Kidney epithelial cell (primary cell): ENCODE results near the gene CCDC61. TPM values are rescaled to one million over a fixed set of nuclear protein-coding genes. Genes with fewer than 3 reads are reported as not detected.

Experiments
- DNase-seq: peaks from one replicate; pipeline ENCODE4 v3.0.0-alpha.2; 2010; ENCODE audit warnings: low read depth
- H3K27me3 ChIP-seq: 2 replicates; pipeline ENCODE4 v1.6.0; 2011; ENCODE audit warnings: low read length; ENCODE audit not compliant: control insufficient read depth, insufficient read depth
- H3K36me3 ChIP-seq: 2 replicates; pipeline ENCODE4 v1.5.1; 2011; ENCODE audit warnings: low read length; ENCODE audit not compliant: control insufficient read depth, insufficient read depth
- H3K4me3 ChIP-seq: 2 replicates; pipeline ENCODE4 v1.5.1; 2011; ENCODE audit warnings: low read depth, mild to moderate bottlenecking, control low read depth, low read length
- total RNA-seq: library from RNA; depleted of rRNA; stranded (reverse); fragments of >200 nt; gene quantifications from 2 replicates; pipeline ENCODE4 v1.2.3, GENCODE V29; 2015
- TF ChIP-seq, protein P1 (sequence below): IDR thresholded peaks from 2 replicates; pipeline ENCODE4 v1.5.1; 2011; ENCODE audit warnings: mild to moderate bottlenecking, moderate library complexity, low read length, control low read depth, inconsistent platforms; ENCODE audit not compliant: insufficient read depth, poor library complexity, severe bottlenecking

The CCDC61 gene
- total RNA-seq, 1 donor from 2014 or later, result 7.1 TPM

DNA sequence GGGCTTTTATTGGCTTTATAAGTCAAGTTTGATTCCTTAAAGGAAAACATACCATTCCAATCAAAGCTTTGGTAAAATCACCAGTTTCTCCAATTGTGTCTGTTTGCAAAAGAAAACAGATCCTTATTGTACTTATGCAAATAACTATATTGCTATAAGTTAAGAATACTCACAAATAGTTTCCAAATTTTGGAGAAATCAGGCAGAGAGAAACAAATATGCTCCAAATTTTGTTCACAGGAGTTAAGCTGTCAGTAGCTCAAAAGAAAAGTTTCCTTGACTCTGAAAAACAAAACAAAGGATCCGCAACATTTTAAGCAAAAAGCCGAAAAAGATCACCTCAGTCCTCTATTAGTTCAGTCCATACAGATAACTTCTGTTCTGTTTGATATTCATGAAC lies 64.7 kb downstream of the CCDC61 start:
- DNase-seq, result no peak
- TF ChIP-seq, protein P1, sequence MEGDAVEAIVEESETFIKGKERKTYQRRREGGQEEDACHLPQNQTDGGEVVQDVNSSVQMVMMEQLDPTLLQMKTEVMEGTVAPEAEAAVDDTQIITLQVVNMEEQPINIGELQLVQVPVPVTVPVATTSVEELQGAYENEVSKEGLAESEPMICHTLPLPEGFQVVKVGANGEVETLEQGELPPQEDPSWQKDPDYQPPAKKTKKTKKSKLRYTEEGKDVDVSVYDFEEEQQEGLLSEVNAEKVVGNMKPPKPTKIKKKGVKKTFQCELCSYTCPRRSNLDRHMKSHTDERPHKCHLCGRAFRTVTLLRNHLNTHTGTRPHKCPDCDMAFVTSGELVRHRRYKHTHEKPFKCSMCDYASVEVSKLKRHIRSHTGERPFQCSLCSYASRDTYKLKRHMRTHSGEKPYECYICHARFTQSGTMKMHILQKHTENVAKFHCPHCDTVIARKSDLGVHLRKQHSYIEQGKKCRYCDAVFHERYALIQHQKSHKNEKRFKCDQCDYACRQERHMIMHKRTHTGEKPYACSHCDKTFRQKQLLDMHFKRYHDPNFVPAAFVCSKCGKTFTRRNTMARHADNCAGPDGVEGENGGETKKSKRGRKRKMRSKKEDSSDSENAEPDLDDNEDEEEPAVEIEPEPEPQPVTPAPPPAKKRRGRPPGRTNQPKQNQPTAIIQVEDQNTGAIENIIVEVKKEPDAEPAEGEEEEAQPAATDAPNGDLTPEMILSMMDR, result no peak
- Histone ChIP-seq H3K4me3 (no peak overlapping the region), H3K27me3 (peaks cover 2% of the 10 kb centered on the region), H3K36me3 (no peaks in the 10 kb centered on the region)

DNA sequence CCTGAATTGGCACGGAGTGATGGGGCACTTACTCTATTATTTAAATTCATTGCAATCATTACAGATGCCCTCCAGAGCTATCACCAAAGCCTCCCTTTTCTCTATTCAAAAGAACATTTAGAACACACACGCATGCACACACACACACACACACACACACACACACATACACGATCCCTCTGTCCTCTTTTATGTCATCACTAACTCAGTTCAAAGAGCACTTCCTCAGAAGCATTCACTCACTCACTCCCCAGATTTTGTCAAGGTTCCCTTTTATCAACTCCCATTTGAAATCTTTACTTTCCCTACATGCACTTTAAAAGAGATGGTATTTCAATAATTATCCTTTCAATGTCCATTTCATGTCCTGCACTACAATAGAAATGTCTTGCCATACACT lies 67.9 kb downstream of the CCDC61 start:
- Histone ChIP-seq H3K36me3 (no peaks in the 10 kb centered on the region), H3K4me3 (no peak overlapping the region), H3K27me3 (peaks cover 6% of the 10 kb centered on the region)
- no peak for DNase-seq
- TF ChIP-seq, protein P1, result no peak

- Histone ChIP-seq H3K36me3 (no peaks in the 10 kb centered on the region), H3K27me3 (peaks cover 6% of the 10 kb centered on the region), H3K4me3 (no peak overlapping the region)
- TF ChIP-seq, protein P1, result no peak
- no peak for DNase-seq
Measured at GRCh38 chr19:46065486-46066071, 70.3 kb downstream of the CCDC61 start.

DNA sequence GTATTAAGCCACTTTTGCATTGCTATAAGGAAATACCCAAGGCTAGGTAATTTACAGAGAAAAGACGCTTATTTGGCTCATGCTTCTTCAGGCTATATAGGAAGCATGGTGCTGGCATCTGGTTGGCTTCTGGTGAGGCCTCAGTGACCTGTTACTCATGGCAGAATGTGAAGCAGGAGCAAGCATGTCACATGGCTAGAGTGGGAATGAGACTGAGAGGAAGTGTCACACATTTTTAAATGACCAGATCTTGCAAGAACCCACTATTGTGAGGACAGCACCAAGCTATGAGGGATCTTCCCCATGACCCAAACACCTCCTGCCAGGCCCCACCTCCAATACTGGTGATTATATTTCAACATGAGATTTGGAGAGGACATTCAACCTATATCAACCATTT lies 71.2 kb downstream of the CCDC61 start:
- Histone ChIP-seq H3K27me3 (peaks cover 6% of the 10 kb centered on the region), H3K36me3 (no peaks in the 10 kb centered on the region), H3K4me3 (no peak overlapping the region)
- TF ChIP-seq, protein P1, result no peak
- no peak for DNase-seq

DNA sequence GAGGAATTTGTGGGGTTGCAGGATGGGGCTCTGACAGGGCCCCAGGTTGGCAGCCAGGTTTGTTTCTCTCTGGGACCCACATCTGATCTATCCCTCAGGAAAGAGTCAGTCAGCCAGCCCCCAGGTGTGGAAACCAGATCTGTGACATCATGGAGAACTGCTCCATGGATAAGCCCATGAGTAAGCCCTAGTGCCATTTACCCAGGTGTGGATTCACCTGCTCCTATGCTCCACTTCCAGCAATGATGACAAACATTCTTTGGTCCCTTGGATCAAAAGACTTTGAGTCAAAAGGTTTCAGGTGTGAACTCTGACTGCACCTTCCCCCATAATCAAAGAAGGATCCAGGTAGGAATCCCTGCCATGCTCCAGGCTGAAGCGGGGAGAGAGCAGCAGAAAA lies 72.4 kb downstream of the CCDC61 start:
- Histone ChIP-seq H3K36me3 (no peaks in the 10 kb centered on the region), H3K27me3 (peaks cover 7% of the 10 kb centered on the region), H3K4me3 (no peak overlapping the region)
- TF ChIP-seq, protein P1, result no peak
- no peak for DNase-seq

Other genes with a start within 250 kb of the CCDC61 start
- gene SIX5, start 226.2 kb upstream of the CCDC61 start, total RNA-seq, result 11.7 and 16.9 TPM in 2 replicates
- gene DMPK, start 213.0 kb upstream of the CCDC61 start, total RNA-seq, result 17.7 and 17.8 TPM in 2 replicates
- 29.9 and 35.8 TPM in 2 replicates for gene DMWD, start 202.6 kb upstream of the CCDC61 start, total RNA-seq
- not detected in 2 replicates for gene RSPH6A, start 180.2 kb upstream of the CCDC61 start, total RNA-seq
- gene SYMPK, start 132.3 kb upstream of the CCDC61 start, total RNA-seq, result 32.2 and 52.0 TPM in 2 replicates
- 0.14 and 0.50 TPM in 2 replicates for gene FOXA3, start 131.1 kb upstream of the CCDC61 start, total RNA-seq
- gene IRF2BP1, start 109.3 kb upstream of the CCDC61 start, total RNA-seq, result 32.9 and 36.4 TPM in 2 replicates
- 3.0 and 8.0 TPM in 2 replicates for gene MYPOP, start 92.9 kb upstream of the CCDC61 start, total RNA-seq
- not detected in 2 replicates for gene NANOS2, start 80.7 kb upstream of the CCDC61 start, total RNA-seq
- gene NOVA2, start 21.6 kb upstream of the CCDC61 start, total RNA-seq, result under 0.01 TPM in 1 of 2 replicates, not detected in the other
- gene PGLYRP1, start 27.6 kb downstream of the CCDC61 start, total RNA-seq, result not detected in 2 replicates
- not detected in 2 replicates for gene IGFL4, start 45.5 kb downstream of the CCDC61 start, total RNA-seq
- gene IGFL3, start 129.2 kb downstream of the CCDC61 start, total RNA-seq, result not detected in 2 replicates
- gene IGFL2, start 152.8 kb downstream of the CCDC61 start, total RNA-seq, result not detected in 2 replicates
- not detected in 2 replicates for gene IGFL1, start 234.3 kb downstream of the CCDC61 start, total RNA-seq